Parathyroid adenoma (tissue), 2 donors: ENCODE data around the gene SLC29A1.

Source experiments
- H2AFZ ChIP-seq: fragments of 300-600 bp; sonication (generic); one replicate; pipeline ENCODE4 v1.7.0; 2017; ENCODE audit warnings: antibody characterized with exemption, mild to moderate bottlenecking
- H3K27ac ChIP-seq: fragments of 300-600 bp; sonication (generic); one replicate; pipeline ENCODE4 v1.7.0; 2017
- H3K27me3 ChIP-seq: fragments of 300-600 bp; sonication (generic); one replicate; pipeline ENCODE4 v1.7.0; 2017; ENCODE audit warnings: low read length; ENCODE audit not compliant: control insufficient read depth, insufficient read depth
- H3K36me3 ChIP-seq: fragments of 300-600 bp; sonication (generic); one replicate; pipeline ENCODE4 v1.7.0; 2017; ENCODE audit warnings: low read length; ENCODE audit not compliant: control insufficient read depth, insufficient read depth
- H3K4me1 ChIP-seq: fragments of 300-600 bp; sonication (generic); one replicate; pipeline ENCODE4 v1.7.0; 2017; ENCODE audit warnings: control low read depth
- H3K4me2 ChIP-seq: fragments of 300-600 bp; sonication (generic); one replicate; pipeline ENCODE4 v1.7.0; 2017; ENCODE audit warnings: low read length
- H3K4me3 ChIP-seq: fragments of 300-600 bp; sonication (generic); one replicate; pipeline ENCODE4 v1.7.0; 2017; ENCODE audit warnings: low read depth, low read length
- H3K79me2 ChIP-seq: fragments of 300-600 bp; sonication (generic); one replicate; pipeline ENCODE4 v1.7.0; 2017; ENCODE audit warnings: control low read depth
- H3K9ac ChIP-seq: fragments of 300-600 bp; sonication (generic); one replicate; pipeline ENCODE4 v1.7.0; 2017; ENCODE audit warnings: mild to moderate bottlenecking
- H3K9me3 ChIP-seq: fragments of 300-600 bp; sonication (generic); one replicate; pipeline ENCODE4 v1.7.0; 2017; ENCODE audit warnings: low read length; ENCODE audit not compliant: control insufficient read depth
- TF ChIP-seq, protein P1 (sequence below): fragments of 300-600 bp; sonication (generic); IDR thresholded peaks from one replicate; pipeline ENCODE4 v1.7.0; 2017; ENCODE audit warnings: antibody characterized with exemption, mild to moderate bottlenecking
- donor health status: primary hyperparathyroidism.

SLC29A1 gene

DNA sequence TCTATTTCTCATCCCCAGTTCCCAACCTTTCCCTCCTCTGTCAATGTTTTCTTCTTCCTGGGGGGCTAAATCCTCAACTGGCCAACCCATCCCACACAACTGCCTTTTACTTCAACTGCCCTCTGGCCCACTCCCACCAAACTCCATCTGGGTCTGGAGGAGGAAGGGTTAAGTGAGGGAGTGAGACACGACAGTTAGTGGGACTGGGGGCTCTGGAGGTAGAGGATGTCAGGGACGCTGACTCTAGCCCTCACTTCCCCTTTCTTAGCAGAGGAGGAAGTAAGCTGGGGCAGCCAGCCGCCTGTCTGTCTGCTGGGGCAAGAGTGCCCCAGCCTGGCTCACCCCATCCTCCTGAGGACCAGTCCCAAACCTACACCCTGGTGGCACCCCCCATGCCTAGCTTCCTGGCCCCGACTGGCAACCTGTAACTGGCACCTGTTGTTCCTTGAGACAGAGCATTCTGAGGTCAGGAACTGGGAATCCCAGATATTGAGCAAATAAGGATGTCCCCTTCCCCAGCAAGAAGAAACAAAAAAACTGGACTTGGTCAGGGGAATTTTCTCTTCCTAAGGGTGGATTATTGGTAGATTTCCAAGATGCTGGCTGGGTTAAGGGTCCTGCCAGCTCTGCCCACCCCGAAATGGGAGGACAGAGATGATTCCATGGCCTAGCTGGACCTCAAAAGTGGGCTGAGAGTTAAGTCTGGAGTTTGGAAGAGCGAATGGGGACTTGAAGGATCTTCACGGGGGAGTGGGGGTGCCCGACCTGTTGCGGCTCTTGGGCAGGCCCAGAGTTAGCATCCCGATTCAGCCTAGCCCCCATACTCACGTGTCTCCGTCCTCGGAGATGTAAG, 41.0 kb downstream of the SLC29A1 start:
- TF ChIP-seq, protein P1, sequence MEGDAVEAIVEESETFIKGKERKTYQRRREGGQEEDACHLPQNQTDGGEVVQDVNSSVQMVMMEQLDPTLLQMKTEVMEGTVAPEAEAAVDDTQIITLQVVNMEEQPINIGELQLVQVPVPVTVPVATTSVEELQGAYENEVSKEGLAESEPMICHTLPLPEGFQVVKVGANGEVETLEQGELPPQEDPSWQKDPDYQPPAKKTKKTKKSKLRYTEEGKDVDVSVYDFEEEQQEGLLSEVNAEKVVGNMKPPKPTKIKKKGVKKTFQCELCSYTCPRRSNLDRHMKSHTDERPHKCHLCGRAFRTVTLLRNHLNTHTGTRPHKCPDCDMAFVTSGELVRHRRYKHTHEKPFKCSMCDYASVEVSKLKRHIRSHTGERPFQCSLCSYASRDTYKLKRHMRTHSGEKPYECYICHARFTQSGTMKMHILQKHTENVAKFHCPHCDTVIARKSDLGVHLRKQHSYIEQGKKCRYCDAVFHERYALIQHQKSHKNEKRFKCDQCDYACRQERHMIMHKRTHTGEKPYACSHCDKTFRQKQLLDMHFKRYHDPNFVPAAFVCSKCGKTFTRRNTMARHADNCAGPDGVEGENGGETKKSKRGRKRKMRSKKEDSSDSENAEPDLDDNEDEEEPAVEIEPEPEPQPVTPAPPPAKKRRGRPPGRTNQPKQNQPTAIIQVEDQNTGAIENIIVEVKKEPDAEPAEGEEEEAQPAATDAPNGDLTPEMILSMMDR = no peak
- peak overlapping the region; percentile 40 for H3K27ac ChIP-seq

DNA sequence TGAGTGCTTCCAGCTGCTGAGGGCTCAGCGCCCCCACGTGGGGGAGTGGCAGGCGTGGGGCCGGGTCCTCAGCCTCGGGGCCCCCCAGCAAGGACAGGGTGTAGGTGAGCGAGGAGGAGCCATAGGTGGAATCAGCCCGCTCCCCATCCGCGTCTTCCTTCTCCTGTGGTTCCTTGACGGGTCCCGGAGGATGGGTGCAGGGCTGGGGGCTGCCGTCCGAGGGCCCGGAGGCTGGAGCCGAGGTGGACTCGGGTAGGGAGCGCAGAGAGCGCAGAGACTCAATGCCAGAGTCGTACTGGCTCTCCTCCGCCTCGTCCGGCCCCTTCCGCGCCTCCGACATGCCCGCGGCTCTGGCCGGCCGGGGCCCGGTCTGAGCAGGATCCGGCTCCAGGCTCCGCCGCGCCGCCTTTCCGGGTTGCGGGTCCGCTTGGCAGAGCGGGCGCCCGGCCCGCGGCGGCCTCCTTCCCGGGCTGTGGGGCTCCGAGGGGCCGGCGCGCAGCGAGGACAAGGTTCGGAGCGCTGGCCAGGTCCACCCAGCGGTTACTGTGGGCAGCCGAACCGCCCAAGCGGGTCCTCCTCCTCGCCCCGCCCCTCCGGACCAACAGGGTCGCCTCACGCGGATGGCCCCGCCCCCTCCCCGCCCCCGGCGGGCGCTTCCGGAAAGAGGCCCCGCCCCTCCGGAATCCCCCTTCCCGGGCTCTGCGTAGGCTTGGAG, 41.8 kb downstream of the SLC29A1 start, which contains the start of gene NFKBIE:
Gene NFKBIE (minus strand): TSS at position 545 of the 715 bp plus-strand sequence. CDS start 205 bp downstream, at position 340.
- no peaks in the 10 kb centered on the region for H3K27me3 ChIP-seq
- H3K36me3 ChIP-seq = no peaks in the 10 kb centered on the region
- peaks cover 15% of the 10 kb centered on the region for H3K4me1 ChIP-seq
- peak within 1 kb of the TSS; percentile 92 for H3K4me2 ChIP-seq
- H3K9me3 ChIP-seq = no peaks in the 10 kb centered on the region
- peak within 1 kb of the TSS; percentile 40 for H3K27ac ChIP-seq
- no peaks in the 10 kb centered on the region for H3K79me2 ChIP-seq
- H3K4me3 ChIP-seq = peak within 1 kb of the TSS; percentile 71
- TF ChIP-seq, protein P1 = peak; percentile 11
- H2AFZ ChIP-seq = peak within 1 kb of the TSS; percentile 93
- H3K9ac ChIP-seq = peak within 1 kb of the TSS; percentile 29

More for the DNA sequence above, 41.0 kb downstream of the SLC29A1 start:
- peak overlapping the region; percentile 71 for H3K4me3 ChIP-seq
- H3K4me2 ChIP-seq = peak overlapping the region; percentile 92
- peak overlapping the region; percentile 29 for H3K9ac ChIP-seq
- peak overlapping the region; percentile 93 for H2AFZ ChIP-seq
- no peaks in the 10 kb centered on the region for H3K79me2 ChIP-seq
- no peaks in the 10 kb centered on the region for H3K27me3 ChIP-seq
- no peaks in the 10 kb centered on the region for H3K9me3 ChIP-seq
- H3K4me1 ChIP-seq = peaks cover 15% of the 10 kb centered on the region
- no peaks in the 10 kb centered on the region for H3K36me3 ChIP-seq

DNA sequence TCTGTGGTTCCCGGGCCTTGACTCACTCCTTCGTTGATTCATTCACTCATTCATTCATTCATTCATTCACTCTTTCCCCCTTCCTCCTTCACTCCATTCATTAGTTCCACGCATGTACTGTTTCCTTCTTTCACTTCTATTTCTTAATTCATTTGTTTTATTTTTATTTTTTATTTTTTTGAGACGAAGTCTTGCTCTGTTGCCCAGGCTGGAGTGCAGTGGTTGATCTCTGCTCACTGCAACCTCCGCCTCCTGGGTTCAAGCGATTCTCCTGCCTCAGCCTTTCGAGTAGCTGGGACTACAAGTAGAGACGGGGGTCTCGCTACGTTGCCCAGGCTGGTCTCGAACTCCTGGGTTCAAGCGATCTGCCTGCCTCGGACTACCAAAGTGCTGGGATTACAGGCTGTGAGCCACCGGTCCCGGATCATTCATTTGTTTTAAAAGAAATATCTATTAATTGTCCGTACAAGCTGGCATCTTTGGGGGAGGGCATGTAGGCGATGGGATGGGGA, 42.4 kb downstream of the SLC29A1 start:
- H3K79me2 ChIP-seq = no peaks in the 10 kb centered on the region
- H3K4me2 ChIP-seq = peak overlapping the region; percentile 92
- H2AFZ ChIP-seq = peak overlapping the region; percentile 93
- H3K4me1 ChIP-seq = peaks cover 15% of the 10 kb centered on the region
- H3K4me3 ChIP-seq = peak overlapping the region; percentile 71
- no peak overlapping the region for H3K27ac ChIP-seq
- TF ChIP-seq, protein P1 = no peak
- H3K9me3 ChIP-seq = no peaks in the 10 kb centered on the region
- H3K36me3 ChIP-seq = no peaks in the 10 kb centered on the region
- no peak overlapping the region for H3K9ac ChIP-seq
- no peaks in the 10 kb centered on the region for H3K27me3 ChIP-seq

DNA sequence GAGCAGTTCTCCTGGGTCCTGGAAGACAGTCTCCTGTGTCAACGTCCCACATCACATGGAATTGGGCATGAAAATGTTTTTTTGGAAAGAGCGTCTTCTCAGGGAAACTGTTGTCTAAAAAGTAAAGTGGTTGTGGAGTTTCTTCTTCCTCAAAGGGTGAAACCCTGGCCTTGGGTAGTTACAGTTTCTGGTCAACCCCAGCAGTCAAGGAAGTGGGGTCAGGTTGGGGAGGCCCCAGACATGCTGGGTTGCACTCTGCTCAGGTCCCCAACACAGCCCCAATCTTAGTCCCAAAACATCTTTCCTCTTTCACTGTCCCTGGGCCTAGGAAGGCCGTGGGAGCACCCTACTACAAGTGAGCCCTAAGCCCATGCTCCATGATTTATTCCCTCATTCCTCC, 43.0 kb downstream of the SLC29A1 start:
- H3K79me2 ChIP-seq = no peaks in the 10 kb centered on the region
- H2AFZ ChIP-seq = no peak overlapping the region
- no peaks in the 10 kb centered on the region for H3K9me3 ChIP-seq
- no peak overlapping the region for H3K9ac ChIP-seq
- no peak overlapping the region for H3K4me2 ChIP-seq
- no peak overlapping the region for H3K27ac ChIP-seq
- no peaks in the 10 kb centered on the region for H3K36me3 ChIP-seq
- TF ChIP-seq, protein P1 = no peak
- peaks cover 15% of the 10 kb centered on the region for H3K4me1 ChIP-seq
- no peaks in the 10 kb centered on the region for H3K27me3 ChIP-seq
- no peak overlapping the region for H3K4me3 ChIP-seq
